Prostate gland (tissue), 2 donors: ENCODE data around the gene TOX3.

ENCODE experiments used
- POLR2A ChIP-seq: fragments of 450-650 bp; IDR thresholded peaks from one replicate; pipeline ENCODE4 v1.6.1; 2016; ENCODE audit warnings: antibody characterized with exemption, mild to moderate bottlenecking
- POLR2AphosphoS5 ChIP-seq: sonication (generic); formaldehyde crosslinking; IDR thresholded peaks from one replicate; pipeline ENCODE4 v1.6.1; 2017; ENCODE audit warnings: antibody characterized with exemption
- TF ChIP-seq, protein P1 (sequence below), 4 experiments: fragments of 200-600 bp in 2 of 4; fragments of 450-650 bp in 2 of 4; sonication (generic) in 2 of 4; IDR thresholded peaks; 1 replicate in 3 of 4; 2 replicates in 1 of 4; pipeline ENCODE4 v1.5.1; 2016 to 2019; ENCODE audit warnings: antibody characterized with exemption in 4 of 4, mild to moderate bottlenecking in 2 of 4, moderate library complexity in 2 of 4

DNA sequence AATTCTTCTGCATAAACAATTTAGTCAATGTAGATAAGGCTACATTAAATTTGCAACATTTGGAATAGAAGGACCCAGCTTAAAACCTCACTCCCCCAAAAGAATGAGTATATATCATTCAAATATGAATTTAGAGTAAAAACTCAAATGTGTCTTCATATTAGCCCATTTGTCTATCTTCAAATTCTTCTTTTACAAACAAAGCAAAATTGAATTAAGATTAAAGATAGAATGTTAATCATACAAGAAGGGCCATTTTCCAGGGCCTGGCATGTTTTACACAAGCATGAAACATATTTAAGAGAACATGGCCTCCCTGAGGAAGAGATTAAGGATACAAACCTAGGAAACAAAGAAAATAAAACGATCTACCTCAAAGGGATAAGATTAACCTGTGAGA, 8.4 kb downstream of the TOX3 start:
- TF ChIP-seq, protein P1, sequence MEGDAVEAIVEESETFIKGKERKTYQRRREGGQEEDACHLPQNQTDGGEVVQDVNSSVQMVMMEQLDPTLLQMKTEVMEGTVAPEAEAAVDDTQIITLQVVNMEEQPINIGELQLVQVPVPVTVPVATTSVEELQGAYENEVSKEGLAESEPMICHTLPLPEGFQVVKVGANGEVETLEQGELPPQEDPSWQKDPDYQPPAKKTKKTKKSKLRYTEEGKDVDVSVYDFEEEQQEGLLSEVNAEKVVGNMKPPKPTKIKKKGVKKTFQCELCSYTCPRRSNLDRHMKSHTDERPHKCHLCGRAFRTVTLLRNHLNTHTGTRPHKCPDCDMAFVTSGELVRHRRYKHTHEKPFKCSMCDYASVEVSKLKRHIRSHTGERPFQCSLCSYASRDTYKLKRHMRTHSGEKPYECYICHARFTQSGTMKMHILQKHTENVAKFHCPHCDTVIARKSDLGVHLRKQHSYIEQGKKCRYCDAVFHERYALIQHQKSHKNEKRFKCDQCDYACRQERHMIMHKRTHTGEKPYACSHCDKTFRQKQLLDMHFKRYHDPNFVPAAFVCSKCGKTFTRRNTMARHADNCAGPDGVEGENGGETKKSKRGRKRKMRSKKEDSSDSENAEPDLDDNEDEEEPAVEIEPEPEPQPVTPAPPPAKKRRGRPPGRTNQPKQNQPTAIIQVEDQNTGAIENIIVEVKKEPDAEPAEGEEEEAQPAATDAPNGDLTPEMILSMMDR (IDR thresholded peaks at IDR 0.05) = no peak
- TF ChIP-seq POLR2A (no peak), POLR2AphosphoS5 (no peak)
